WERI-Rb-1 (cell line): ENCODE data around the gene RNF115.

Source experiments
- DNase-seq: peaks from one replicate; pipeline ENCODE4 v3.0.0-alpha.2; 2020
- H3K27ac ChIP-seq: fragments of 250-450 bp; sonication (Bioruptor Pico); 2 replicates; pipeline ENCODE4 v1.5.1; 2020; ENCODE audit warnings: mild to moderate bottlenecking, moderate library complexity
- H3K27me3 ChIP-seq: fragments of 250-450 bp; sonication (Bioruptor Pico); 2 replicates; pipeline ENCODE4 v1.5.1; 2021; ENCODE audit warnings: mild to moderate bottlenecking, low read depth, moderate library complexity; ENCODE audit not compliant: insufficient read depth, severe bottlenecking
- H3K36me3 ChIP-seq: fragments of 250-450 bp; sonication (Bioruptor Pico); 2 replicates; pipeline ENCODE4 v1.5.1; 2020; ENCODE audit warnings: mild to moderate bottlenecking, moderate library complexity
- H3K4me3 ChIP-seq: 2 replicates; pipeline ENCODE4 v1.5.1; 2011; ENCODE audit warnings: low read depth, mild to moderate bottlenecking, control low read depth, low read length
- H3K9me3 ChIP-seq: fragments of 250-450 bp; sonication (Bioruptor Pico); 2 replicates; pipeline ENCODE4 v1.5.1; 2021; ENCODE audit warnings: mild to moderate bottlenecking, moderate library complexity; ENCODE audit not compliant: severe bottlenecking
- TF ChIP-seq, protein P1 (sequence below): IDR thresholded peaks from 2 replicates; pipeline ENCODE4 v1.5.1; 2011; ENCODE audit warnings: low read depth, mild to moderate bottlenecking, control low read depth, inconsistent platforms, low read length

Gene RNF115

DNA sequence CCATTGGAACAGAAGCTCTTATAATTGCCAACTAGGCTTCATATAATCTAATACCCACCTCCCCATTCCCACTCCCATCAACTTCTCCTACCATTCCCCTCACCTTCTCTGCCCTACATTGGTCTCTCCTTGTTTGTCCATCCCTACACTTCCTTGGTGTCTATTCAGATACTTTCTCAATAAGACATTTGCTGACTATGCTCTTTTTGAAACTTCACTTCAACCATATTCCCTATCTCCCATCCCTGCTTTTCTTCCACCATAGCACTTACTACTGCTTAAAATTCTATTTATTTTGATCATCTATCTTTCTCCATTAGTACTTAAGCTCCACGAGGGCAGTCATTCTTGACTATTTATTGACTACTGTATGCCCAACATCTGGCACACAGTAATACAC, 64.2 kb downstream of the RNF115 start:
- Histone ChIP-seq H3K9me3 (peaks cover 26% of the 10 kb centered on the region), H3K27ac (no peak overlapping the region), H3K4me3 (no peak overlapping the region), H3K36me3 (peaks cover 57% of the 10 kb centered on the region), H3K27me3 (no peaks in the 10 kb centered on the region)
- TF ChIP-seq, protein P1, sequence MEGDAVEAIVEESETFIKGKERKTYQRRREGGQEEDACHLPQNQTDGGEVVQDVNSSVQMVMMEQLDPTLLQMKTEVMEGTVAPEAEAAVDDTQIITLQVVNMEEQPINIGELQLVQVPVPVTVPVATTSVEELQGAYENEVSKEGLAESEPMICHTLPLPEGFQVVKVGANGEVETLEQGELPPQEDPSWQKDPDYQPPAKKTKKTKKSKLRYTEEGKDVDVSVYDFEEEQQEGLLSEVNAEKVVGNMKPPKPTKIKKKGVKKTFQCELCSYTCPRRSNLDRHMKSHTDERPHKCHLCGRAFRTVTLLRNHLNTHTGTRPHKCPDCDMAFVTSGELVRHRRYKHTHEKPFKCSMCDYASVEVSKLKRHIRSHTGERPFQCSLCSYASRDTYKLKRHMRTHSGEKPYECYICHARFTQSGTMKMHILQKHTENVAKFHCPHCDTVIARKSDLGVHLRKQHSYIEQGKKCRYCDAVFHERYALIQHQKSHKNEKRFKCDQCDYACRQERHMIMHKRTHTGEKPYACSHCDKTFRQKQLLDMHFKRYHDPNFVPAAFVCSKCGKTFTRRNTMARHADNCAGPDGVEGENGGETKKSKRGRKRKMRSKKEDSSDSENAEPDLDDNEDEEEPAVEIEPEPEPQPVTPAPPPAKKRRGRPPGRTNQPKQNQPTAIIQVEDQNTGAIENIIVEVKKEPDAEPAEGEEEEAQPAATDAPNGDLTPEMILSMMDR: no peak
- no peak for DNase-seq

DNA sequence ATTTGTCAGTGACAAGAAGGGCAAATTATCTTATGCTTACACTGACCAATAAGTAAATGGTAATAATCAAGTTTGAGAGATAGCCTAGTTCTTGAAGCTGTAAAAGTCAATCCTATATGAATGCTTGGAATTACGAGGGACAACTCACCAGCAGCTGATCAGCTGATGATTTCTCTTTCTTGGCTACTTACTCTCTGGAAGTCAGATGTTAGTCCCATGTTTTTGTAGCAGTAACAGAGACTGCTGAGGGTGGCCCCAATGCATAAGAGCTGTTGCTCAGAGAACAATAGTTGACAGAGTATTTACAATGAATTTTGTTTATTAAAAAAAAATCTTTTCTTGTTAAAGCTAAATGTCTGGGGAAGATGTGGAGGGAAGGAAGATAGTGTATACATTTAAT, 65.3 kb downstream of the RNF115 start:
- peaks cover 57% of the 10 kb centered on the region for H3K36me3 ChIP-seq
- DNase-seq: no peak
- no peak overlapping the region for H3K4me3 ChIP-seq
- H3K9me3 ChIP-seq: peaks cover 26% of the 10 kb centered on the region
- no peaks in the 10 kb centered on the region for H3K27me3 ChIP-seq
- H3K27ac ChIP-seq: no peak overlapping the region
- TF ChIP-seq, protein P1: no peak

DNA sequence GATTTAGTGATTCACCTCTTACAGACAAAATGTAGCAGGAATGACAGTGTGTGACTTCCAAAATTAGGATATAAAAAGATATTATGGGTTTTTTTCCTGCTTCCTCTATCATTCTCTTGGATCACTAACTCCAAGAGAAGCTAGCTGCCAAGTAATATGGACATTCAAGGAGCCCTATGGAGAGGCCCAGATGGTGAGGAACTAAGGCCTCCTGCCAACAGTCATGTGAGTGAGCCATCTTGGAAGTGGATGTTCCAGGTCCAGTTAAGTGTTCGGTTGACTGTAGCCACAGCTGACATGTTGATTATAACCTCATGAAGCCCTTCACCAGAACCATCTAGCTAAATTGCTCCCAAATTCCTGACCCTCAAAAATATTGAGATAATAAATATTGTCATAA, 65.8 kb downstream of the RNF115 start:
- H3K36me3 ChIP-seq: peaks cover 52% of the 10 kb centered on the region
- DNase-seq: no peak
- TF ChIP-seq, protein P1: no peak
- H3K27ac ChIP-seq: no peak overlapping the region
- no peaks in the 10 kb centered on the region for H3K27me3 ChIP-seq
- no peak overlapping the region for H3K4me3 ChIP-seq
- peaks cover 22% of the 10 kb centered on the region for H3K9me3 ChIP-seq

DNA sequence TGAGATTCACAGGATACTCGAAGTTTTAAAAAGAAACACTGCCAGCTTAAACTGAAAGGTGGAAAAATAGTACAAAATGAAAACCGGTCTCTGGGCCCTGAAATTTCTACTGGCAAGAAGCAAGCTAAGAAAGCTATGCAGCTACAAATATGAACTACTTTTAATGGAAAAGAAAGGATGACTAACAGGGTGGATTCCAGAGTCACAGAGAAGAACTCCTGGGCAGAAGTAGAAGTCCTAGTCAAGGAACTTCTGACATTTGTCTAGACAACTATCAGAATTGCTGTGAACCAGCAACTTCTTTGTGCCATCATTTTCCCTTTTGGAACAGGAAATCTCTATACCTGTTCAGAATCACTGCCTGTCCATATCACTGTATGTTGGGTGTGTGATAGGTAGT, 66.5 kb downstream of the RNF115 start:
- peaks cover 18% of the 10 kb centered on the region for H3K9me3 ChIP-seq
- H3K4me3 ChIP-seq: no peak overlapping the region
- no peak for DNase-seq
- peaks cover 50% of the 10 kb centered on the region for H3K36me3 ChIP-seq
- TF ChIP-seq, protein P1: no peak
- H3K27ac ChIP-seq: no peak overlapping the region
- no peaks in the 10 kb centered on the region for H3K27me3 ChIP-seq

DNA sequence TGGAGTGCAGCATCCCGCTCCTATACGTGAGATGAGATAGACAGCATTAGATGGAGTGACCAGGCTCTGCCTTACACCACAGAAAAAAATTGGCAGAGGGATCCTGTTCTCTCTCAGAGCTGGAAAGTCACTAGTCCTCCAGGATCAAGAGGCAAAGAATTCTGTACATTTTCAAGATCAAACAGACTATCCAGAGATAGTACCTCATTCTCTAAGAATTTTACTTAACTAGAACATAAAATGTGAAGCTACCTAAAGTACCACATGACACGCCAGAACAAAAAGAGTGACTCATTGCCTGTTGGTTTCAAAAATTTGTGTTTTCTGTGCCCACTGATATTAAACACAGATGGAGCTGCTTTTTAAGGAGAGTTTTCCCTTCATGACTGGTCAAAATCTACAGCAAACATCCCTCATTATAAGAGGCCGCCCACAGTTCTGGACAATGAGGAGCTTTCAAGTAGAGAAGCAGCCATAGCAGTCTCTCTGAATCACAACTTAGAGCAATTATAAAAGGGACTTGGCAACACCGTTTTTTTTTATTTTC, 72.3 kb downstream of the RNF115 start:
- H3K36me3 ChIP-seq: peaks cover 64% of the 10 kb centered on the region
- TF ChIP-seq, protein P1: no peak
- no peaks in the 10 kb centered on the region for H3K27me3 ChIP-seq
- no peak overlapping the region for H3K27ac ChIP-seq
- no peaks in the 10 kb centered on the region for H3K9me3 ChIP-seq
- H3K4me3 ChIP-seq: no peak overlapping the region
- DNase-seq: no peak

DNA sequence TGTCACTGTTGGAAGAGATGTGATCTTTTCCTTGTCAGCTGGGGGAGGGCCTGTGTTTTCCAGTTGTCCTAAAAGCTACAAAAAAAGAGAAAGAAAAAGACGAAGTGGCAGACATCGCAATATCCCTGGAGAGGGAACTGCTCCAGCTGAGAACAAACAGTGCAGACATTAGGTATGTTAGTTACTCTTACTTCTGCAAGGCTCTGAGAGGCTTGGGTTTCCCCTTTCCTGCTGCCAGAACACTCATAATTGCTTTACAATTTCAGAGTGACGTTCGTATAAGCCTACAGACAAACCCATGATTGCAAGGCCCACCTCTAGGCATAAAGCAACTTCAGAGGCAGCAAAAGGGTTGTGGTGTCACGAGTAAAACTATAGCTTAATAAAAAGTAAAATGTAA, 73.5 kb downstream of the RNF115 start:
- Histone ChIP-seq H3K36me3 (peaks cover 68% of the 10 kb centered on the region), H3K27ac (no peak overlapping the region), H3K4me3 (no peak overlapping the region), H3K9me3 (no peaks in the 10 kb centered on the region), H3K27me3 (no peaks in the 10 kb centered on the region)
- DNase-seq: no peak
- TF ChIP-seq, protein P1: no peak
